GM12891 (cell line): Measurements from ENCODE around the gene STRA6.

Experiments
- DNase-seq: peaks from one replicate; pipeline ENCODE4 v3.0.0; 2011; ENCODE audit warnings: low spot score; ENCODE audit not compliant: insufficient read length
- FAIRE-seq: peaks from 2 replicates; lab custom pipeline; 2011; peaks lifted over from hg19 to GRCh38; lab: Jason Lieb, UNC
- PAX5 ChIP-seq: IDR thresholded peaks from 2 replicates; pipeline ENCODE4 v1.6.1; 2011; ENCODE audit warnings: low read length, moderate library complexity, mild to moderate bottlenecking; ENCODE audit not compliant: insufficient read depth, severe bottlenecking
- POLR2A ChIP-seq: IDR thresholded peaks from 2 replicates; pipeline ENCODE4 v1.6.1; 2011; ENCODE audit warnings: low read depth, low read length, control low read depth
- POLR2AphosphoS5 ChIP-seq: IDR thresholded peaks from 2 replicates; pipeline ENCODE4 v1.6.1; 2011; ENCODE audit warnings: low read depth, low read length, control low read depth
- POU2F2 ChIP-seq: IDR thresholded peaks from 2 replicates; pipeline ENCODE4 v1.6.1; 2011; ENCODE audit warnings: low read depth, mild to moderate bottlenecking, control low read depth, low read length, moderate library complexity
- SPI1 ChIP-seq: IDR thresholded peaks from 2 replicates; pipeline ENCODE4 v1.6.1; 2011; ENCODE audit warnings: low read depth, low read length, control low read depth
- TAF1 ChIP-seq: IDR thresholded peaks from 2 replicates; pipeline ENCODE4 v1.6.1; 2011; ENCODE audit warnings: low read depth, low read length, control low read depth

Gene STRA6

DNA sequence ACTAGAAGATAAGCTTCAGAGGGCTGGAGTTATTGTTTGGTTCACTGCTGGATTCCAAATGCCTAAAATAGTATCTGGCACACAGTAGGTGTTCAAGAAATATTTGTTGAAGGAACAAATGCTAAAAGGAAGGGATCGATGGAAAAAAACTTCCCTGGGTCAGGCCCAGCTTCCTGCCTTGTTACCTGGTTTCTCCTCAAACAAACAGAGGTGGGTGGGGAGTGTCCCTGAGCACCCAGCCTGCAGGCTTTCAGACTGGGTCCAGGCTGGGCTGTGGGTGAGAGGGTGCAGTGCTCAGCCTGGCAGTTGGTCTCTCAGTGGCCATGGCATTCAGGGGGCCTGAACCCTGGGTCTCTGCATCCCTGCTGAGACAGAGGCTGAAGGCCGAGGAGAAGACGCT, 14.4 kb upstream of the STRA6 start:
- FAIRE-seq, result no peak

GRCh38 chr15:74215958-74216357, 13.4 kb upstream of the STRA6 start:
- FAIRE-seq, result no peak
- DNase-seq, result no peak
- TF ChIP-seq PAX5 (no peak), POLR2A (no peak), POU2F2 (no peak), POLR2AphosphoS5 (no peak), SPI1 (no peak), TAF1 (no peak)

More for the DNA sequence above, 14.4 kb upstream of the STRA6 start:
- TF ChIP-seq PAX5, result no peak
- TF ChIP-seq POU2F2, result no peak
- TF ChIP-seq SPI1, result no peak
- no peak for TF ChIP-seq TAF1
- TF ChIP-seq POLR2AphosphoS5, result no peak
- no peak for TF ChIP-seq POLR2A
- no peak for DNase-seq

- DNase-seq (no peak), FAIRE-seq (no peak)
- TF ChIP-seq TAF1, result no peak
Observed at GRCh38 chr15:74214324-74215021, 11.9 kb upstream of the STRA6 start.

DNA sequence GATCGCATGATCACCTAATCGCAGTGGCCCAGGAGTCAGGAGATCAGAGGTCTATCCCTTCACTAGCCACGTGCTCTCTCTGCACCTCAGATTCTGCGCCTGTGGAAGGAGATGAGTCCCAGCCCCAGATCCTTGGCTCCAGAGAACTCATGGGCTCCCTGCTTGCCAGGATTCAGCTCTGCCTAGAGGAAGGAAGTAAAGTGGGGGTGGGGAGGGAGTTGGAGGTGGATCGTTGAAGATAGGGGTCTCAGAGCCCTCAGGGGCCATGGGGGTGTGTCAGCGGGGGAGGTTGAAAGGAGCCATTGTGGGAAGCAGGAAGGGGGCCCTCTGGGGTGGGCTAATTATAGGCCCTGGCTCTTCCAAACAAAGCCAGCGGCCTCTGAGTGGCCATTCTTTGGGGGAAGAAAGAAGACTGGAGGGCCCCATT, 11.3 kb upstream of the STRA6 start:
- DNase-seq (no peak), FAIRE-seq (no peak)
- no peak for TF ChIP-seq PAX5
- no peak for TF ChIP-seq POLR2AphosphoS5
- TF ChIP-seq SPI1, result no peak
- no peak for TF ChIP-seq TAF1
- no peak for TF ChIP-seq POLR2A
- TF ChIP-seq POU2F2, result no peak

DNA sequence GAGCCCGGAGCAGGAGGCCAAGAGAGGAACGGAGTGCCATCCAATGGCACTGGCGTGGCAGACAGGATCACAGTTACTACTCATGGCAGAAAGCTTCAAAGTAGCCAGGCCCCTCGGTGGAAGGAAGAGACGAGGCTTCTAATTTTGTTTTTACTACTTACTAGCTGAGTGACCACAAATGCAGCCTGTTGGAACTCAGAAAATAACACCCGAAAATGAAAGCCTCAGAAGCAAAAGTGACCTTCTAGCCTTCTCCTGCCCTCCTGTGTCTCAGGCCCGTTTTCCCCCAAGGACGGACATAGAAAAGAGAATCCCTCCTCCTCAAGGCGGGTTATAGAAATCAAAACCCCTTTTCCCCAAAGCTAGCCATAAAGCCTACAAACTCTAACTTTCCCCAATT, 9.9 kb upstream of the STRA6 start:
- FAIRE-seq (no peak), DNase-seq (no peak)
- TF ChIP-seq POLR2AphosphoS5, result no peak
- 0 out of 2 replicates have a peak, but pooled peaks have one; percentile 11 for TF ChIP-seq POU2F2

DNA sequence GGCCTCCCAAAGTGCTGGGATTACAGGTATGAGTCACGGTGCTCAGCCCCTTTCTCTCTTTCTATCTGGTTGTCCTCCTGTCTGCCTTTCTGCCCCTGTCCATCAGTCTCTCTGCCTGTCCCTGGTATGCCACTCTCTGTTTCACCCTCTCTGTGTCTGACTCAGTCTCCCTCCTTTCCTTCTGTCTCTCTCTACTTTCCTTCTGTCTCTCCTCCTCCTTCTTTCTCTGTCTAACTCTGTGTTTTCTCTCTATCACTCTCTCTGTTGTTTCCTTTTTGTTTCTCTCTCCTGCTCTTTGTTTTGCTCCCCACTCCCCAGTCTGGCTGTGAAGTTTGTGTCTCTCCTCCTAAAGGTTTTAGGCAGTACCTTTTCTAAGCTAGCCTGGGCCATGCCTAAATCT, 9.1 kb upstream of the STRA6 start:
- TF ChIP-seq SPI1 (no peak), POLR2A (no peak), PAX5 (no peak), POU2F2 (no peak), TAF1 (no peak), POLR2AphosphoS5 (no peak)
- FAIRE-seq, result no peak
- DNase-seq, result no peak

GRCh38 chr15:74210729-74211128, 8.1 kb upstream of the STRA6 start:
- FAIRE-seq, result no peak
- TF ChIP-seq PAX5 (no peak), POLR2AphosphoS5 (no peak), POU2F2 (no peak), POLR2A (no peak), SPI1 (no peak), TAF1 (no peak)
- no peak for DNase-seq

GRCh38 chr15:74209997-74210671, 7.5 kb upstream of the STRA6 start:
- no peak for TF ChIP-seq POU2F2

DNA sequence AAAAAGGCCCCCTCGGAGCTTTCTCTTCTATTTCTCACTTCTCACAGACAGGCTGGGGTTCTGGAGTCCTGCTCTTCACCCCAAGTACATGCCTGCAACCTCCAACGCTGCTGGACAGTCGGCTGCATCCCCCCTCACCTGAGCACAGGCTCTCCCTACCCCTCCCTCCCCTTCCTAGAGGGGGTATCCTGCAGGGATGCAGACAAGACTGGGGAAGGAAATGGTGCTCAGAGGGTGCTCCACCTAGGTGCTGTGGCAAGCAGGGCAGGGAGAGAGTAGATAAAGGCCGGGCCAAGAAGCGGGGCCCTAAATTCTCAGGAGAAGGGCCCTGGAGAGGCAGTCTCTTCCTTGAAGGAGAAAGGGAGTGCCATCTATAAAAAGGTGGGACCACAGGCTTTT, 7.0 kb upstream of the STRA6 start:
- TF ChIP-seq PAX5 (no peak), POLR2AphosphoS5 (no peak), POLR2A (no peak), TAF1 (no peak), SPI1 (no peak), POU2F2 (no peak)
- FAIRE-seq, result no peak
- DNase-seq, result no peak

More at GRCh38 chr15:74209997-74210671, 7.5 kb upstream of the STRA6 start:
- FAIRE-seq (no peak), DNase-seq (no peak)

GRCh38 chr15:74208901-74209559, 6.4 kb upstream of the STRA6 start:
- TF ChIP-seq PAX5, result no peak
- TF ChIP-seq POU2F2, result no peak
- TF ChIP-seq TAF1, result no peak
- no peak for TF ChIP-seq POLR2AphosphoS5
- TF ChIP-seq POLR2A, result no peak
- no peak for TF ChIP-seq SPI1
- no peak for FAIRE-seq
- no peak for DNase-seq
